ENCODE data around the gene SRRM4.

Gene SRRM4

GRCh38 chr12:119050663-119051062 lies 69.3 kb downstream of the SRRM4 start:
- H3K4me1 ChIP-seq (ENCODE audit: low read depth, poor library complexity, severe bottlenecking): no peaks in the 10 kb centered on the region
- no peaks in the 10 kb centered on the region for H3K36me3 ChIP-seq (ENCODE audit: insufficient read depth)
- H3K27ac ChIP-seq: no peak overlapping the region
- TF ChIP-seq CTCF (conservative IDR thresholded peaks at IDR 0.05; ENCODE audit: low read depth, low read length): no peak
- H3K4me2 ChIP-seq: no peak overlapping the region
- H2AFZ ChIP-seq (ENCODE audit: low read depth): no peak overlapping the region
- no peaks in the 10 kb centered on the region for H4K20me1 ChIP-seq (ENCODE audit: insufficient read depth)
- H3K79me2 ChIP-seq (ENCODE audit: insufficient read depth, low read depth): no peaks in the 10 kb centered on the region
- no peaks in the 10 kb centered on the region for H3K27me3 ChIP-seq (ENCODE audit: insufficient read depth, low read depth)
- no peak overlapping the region for H3K9ac ChIP-seq
- H3K4me3 ChIP-seq (IDR thresholded peaks at IDR 0.05; ENCODE audit: insufficient read depth, low read depth, low read length): no peak overlapping the region

- H3K4me1 ChIP-seq (ENCODE audit: low read depth, poor library complexity, severe bottlenecking): no peaks in the 10 kb centered on the region
- no peaks in the 10 kb centered on the region for H3K79me2 ChIP-seq (ENCODE audit: insufficient read depth, low read depth)
- no peak for TF ChIP-seq CTCF (conservative IDR thresholded peaks at IDR 0.05; ENCODE audit: low read depth, low read length)
Observed at GRCh38 chr12:119051474-119051873, 70.1 kb downstream of the SRRM4 start.

GRCh38 chr12:119052001-119052400 lies 70.7 kb downstream of the SRRM4 start:
- no peak overlapping the region for H3K4me2 ChIP-seq
- H2AFZ ChIP-seq (ENCODE audit: low read depth): no peak overlapping the region
- no peaks in the 10 kb centered on the region for H3K27me3 ChIP-seq (ENCODE audit: insufficient read depth, low read depth)
- H3K27ac ChIP-seq: no peak overlapping the region
- no peak overlapping the region for H3K4me3 ChIP-seq (IDR thresholded peaks at IDR 0.05; ENCODE audit: insufficient read depth, low read depth, low read length)
- H3K36me3 ChIP-seq (ENCODE audit: insufficient read depth): no peaks in the 10 kb centered on the region
- TF ChIP-seq CTCF (conservative IDR thresholded peaks at IDR 0.05; ENCODE audit: low read depth, low read length): no peak
- H3K79me2 ChIP-seq (ENCODE audit: insufficient read depth, low read depth): no peaks in the 10 kb centered on the region
- H3K9ac ChIP-seq: no peak overlapping the region
- no peaks in the 10 kb centered on the region for H4K20me1 ChIP-seq (ENCODE audit: insufficient read depth)
- H3K4me1 ChIP-seq (ENCODE audit: low read depth, poor library complexity, severe bottlenecking): no peaks in the 10 kb centered on the region

More at GRCh38 chr12:119051474-119051873, 70.1 kb downstream of the SRRM4 start:
- no peak overlapping the region for H3K4me3 ChIP-seq (IDR thresholded peaks at IDR 0.05; ENCODE audit: insufficient read depth, low read depth, low read length)
- H3K4me2 ChIP-seq: no peak overlapping the region
- no peaks in the 10 kb centered on the region for H3K27me3 ChIP-seq (ENCODE audit: insufficient read depth, low read depth)
- no peaks in the 10 kb centered on the region for H4K20me1 ChIP-seq (ENCODE audit: insufficient read depth)
- H3K36me3 ChIP-seq (ENCODE audit: insufficient read depth): no peaks in the 10 kb centered on the region
- no peak overlapping the region for H2AFZ ChIP-seq (ENCODE audit: low read depth)
- no peak overlapping the region for H3K27ac ChIP-seq
- no peak overlapping the region for H3K9ac ChIP-seq

GRCh38 chr12:119055977-119056376 lies 74.6 kb downstream of the SRRM4 start:
- no peaks in the 10 kb centered on the region for H3K4me1 ChIP-seq (ENCODE audit: low read depth, poor library complexity, severe bottlenecking)
- H4K20me1 ChIP-seq (ENCODE audit: insufficient read depth): no peaks in the 10 kb centered on the region
- no peak for TF ChIP-seq CTCF (conservative IDR thresholded peaks at IDR 0.05; ENCODE audit: low read depth, low read length)
- H3K27me3 ChIP-seq (ENCODE audit: insufficient read depth, low read depth): no peaks in the 10 kb centered on the region
- H3K4me2 ChIP-seq: no peak overlapping the region
- H3K79me2 ChIP-seq (ENCODE audit: insufficient read depth, low read depth): no peaks in the 10 kb centered on the region
- H3K4me3 ChIP-seq (IDR thresholded peaks at IDR 0.05; ENCODE audit: insufficient read depth, low read depth, low read length): no peak overlapping the region
- H2AFZ ChIP-seq (ENCODE audit: low read depth): no peak overlapping the region
- no peak overlapping the region for H3K9ac ChIP-seq
- no peaks in the 10 kb centered on the region for H3K36me3 ChIP-seq (ENCODE audit: insufficient read depth)
- H3K27ac ChIP-seq: no peak overlapping the region

Measured in KMS-11 (cell line).